GM06990 (cell line): ENCODE data around the gene ZNF846.

Experiments used
- DNase-seq: peaks from one replicate; pipeline ENCODE4 v3.0.0-alpha.2; 2011; ENCODE audit not compliant: insufficient read length; ENCODE audit errors: extremely low read depth
- H3K27me3 ChIP-seq: replicated peaks from 2 replicates; pipeline ENCODE4 v1.6.0; 2011; ENCODE audit warnings: low read length; ENCODE audit not compliant: control insufficient read depth, insufficient read depth
- H3K36me3 ChIP-seq: 2 replicates; pipeline ENCODE4 v1.5.1; 2011; ENCODE audit warnings: low read length; ENCODE audit not compliant: control insufficient read depth, insufficient read depth
- H3K4me3 ChIP-seq: replicated peaks from 2 replicates; pipeline ENCODE4 v1.5.1; 2011; ENCODE audit warnings: low read depth, mild to moderate bottlenecking, control low read depth, low read length
- TF ChIP-seq, protein P1 (sequence below): IDR thresholded peaks from 2 replicates; pipeline ENCODE4 v1.5.1; 2011; ENCODE audit warnings: low read length, control low read depth, mild to moderate bottlenecking, inconsistent platforms; ENCODE audit not compliant: insufficient read depth, poor library complexity, severe bottlenecking

Gene ZNF846

DNA sequence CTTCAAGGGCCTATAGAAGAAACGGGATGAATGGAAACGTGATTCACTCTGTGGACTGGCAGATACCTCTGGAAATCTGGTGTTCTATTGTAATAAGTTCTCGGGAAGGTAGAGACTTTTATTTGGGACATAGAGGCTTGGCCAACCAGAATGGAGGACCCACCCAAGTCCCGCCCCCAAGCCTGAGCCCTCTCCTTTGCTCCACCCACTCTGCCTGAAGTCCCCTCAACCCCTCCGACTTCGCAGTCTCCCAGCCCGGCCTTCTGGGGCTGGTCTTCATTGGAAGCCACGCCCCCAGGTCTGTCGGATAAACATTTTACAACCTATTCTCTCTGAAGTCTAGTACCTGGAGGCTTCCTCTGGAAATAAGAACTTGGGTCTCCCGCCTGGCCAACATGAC, 33.4 kb upstream of the ZNF846 start:
- TF ChIP-seq, protein P1, sequence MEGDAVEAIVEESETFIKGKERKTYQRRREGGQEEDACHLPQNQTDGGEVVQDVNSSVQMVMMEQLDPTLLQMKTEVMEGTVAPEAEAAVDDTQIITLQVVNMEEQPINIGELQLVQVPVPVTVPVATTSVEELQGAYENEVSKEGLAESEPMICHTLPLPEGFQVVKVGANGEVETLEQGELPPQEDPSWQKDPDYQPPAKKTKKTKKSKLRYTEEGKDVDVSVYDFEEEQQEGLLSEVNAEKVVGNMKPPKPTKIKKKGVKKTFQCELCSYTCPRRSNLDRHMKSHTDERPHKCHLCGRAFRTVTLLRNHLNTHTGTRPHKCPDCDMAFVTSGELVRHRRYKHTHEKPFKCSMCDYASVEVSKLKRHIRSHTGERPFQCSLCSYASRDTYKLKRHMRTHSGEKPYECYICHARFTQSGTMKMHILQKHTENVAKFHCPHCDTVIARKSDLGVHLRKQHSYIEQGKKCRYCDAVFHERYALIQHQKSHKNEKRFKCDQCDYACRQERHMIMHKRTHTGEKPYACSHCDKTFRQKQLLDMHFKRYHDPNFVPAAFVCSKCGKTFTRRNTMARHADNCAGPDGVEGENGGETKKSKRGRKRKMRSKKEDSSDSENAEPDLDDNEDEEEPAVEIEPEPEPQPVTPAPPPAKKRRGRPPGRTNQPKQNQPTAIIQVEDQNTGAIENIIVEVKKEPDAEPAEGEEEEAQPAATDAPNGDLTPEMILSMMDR, result no peak
- Histone ChIP-seq H3K36me3 (no peaks in the 10 kb centered on the region; the same call in 1 of the 2 replicates), H3K4me3 (no peak overlapping the region), H3K27me3 (no peaks in the 10 kb centered on the region)
- no peak for DNase-seq

DNA sequence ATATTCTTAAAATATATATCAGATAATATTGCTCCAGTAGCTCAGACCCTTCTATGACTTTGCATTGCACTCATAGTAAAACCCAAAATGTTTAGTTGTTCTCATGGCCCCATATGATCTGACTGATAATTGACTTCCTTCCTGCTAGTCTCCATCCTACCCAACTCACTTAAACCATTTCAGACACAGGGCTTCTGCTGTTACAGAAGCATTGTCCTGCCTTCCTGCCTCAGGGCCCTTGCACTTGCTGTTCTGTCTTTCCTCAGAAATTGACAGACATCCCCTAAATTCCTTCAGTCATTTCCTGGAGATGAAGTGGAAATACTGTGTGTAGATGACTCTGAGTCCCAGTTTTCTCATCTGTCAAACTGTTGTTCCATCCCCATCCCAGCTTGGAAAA, 30.6 kb upstream of the ZNF846 start:
- TF ChIP-seq, protein P1, result no peak
- H3K4me3 ChIP-seq, result no peak overlapping the region
- DNase-seq, result no peak
- H3K36me3 ChIP-seq, result no peaks in the 10 kb centered on the region; the same call in 1 of the 2 replicates
- no peaks in the 10 kb centered on the region for H3K27me3 ChIP-seq

DNA sequence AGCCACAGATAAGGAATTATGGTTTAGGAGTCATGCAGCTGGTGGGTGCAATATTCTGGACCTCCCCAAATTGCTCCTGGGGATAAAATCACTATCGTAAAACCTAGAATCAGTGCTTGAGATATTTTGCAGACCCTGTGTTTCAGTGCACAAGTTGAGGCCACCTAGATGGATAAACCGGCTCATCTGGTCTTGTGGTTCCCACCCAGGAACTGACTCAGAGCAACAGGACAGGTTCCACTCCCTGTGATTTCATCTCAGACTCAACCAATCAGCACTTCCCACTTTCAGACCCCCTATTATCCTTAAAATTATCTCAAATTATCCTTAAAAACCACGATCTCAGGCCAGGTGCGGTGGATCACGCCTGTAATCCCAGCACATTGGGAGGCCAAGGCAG, 29.3 kb upstream of the ZNF846 start:
- H3K27me3 ChIP-seq, result no peaks in the 10 kb centered on the region
- no peaks in the 10 kb centered on the region for H3K36me3 ChIP-seq
- TF ChIP-seq, protein P1, result no peak
- H3K4me3 ChIP-seq, result no peak overlapping the region
- DNase-seq, result no peak

DNA sequence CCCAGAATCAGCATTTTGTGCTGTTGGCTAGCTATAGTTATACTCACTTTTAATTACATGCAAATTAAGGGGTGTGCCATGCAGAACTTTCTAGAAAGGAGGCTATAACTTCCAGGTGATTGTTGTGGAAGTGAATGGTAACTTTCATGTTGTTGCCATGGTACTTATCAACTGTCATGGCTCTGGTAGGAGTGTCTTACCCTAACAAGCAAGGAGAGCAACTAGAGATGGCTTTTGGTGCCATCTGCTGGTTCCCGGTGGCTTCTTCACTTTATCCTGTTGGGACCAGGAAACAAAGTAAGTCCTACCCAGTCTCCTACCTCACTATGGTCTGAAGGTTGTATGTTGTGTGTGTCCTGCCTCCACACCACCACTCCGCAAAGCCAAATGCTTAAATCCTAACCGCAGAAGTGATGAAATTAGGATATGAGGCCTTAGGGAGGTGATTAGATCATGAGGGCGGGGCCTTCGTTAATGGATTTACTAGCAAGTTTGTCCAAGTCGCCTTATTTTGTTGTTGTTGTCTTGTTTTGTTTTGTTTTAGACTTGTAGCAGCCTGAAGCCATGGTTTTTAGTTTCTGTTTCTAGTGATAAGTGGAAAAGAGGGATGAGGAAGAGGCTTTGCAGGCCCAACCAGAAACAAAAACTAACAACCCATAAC, 27.7 kb upstream of the ZNF846 start:
- Histone ChIP-seq H3K4me3 (no peak overlapping the region), H3K27me3 (no peaks in the 10 kb centered on the region), H3K36me3 (no peaks in the 10 kb centered on the region)
- TF ChIP-seq, protein P1, result peak; percentile 76
- DNase-seq, result peak; percentile 51

DNA sequence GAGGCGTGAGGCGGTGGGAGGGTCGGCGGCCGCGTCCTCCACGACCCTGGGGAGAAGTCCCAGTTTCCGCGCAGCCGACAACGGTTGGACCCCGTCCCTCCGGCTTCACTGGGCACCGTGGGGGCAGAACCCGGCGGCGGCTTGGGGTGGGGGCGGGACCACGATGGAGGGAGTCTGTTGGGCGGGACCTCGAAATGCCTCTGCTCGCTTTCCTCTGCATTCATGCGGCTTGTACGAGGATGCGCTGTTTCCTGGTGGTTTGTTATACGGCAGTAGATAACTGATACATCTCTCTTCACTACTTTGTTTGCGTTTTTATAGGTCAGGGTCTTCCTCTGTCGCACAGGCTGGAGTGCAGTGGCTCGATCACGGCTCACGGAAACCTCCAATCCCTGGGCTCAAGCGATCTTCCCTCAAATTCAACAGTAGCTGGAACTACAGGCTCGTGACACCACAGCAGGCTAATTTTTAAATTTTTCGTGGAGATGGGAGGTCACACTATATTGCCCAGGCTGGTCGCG, 24.6 kb upstream of the ZNF846 start:
- no peak for DNase-seq
- Histone ChIP-seq H3K36me3 (no peaks in the 10 kb centered on the region), H3K27me3 (no peaks in the 10 kb centered on the region), H3K4me3 (peak overlapping the region; percentile 77)
- TF ChIP-seq, protein P1, result no peak
